Nephron progenitor cell (in vitro differentiated cells): Measurements from ENCODE around the gene ABCG1.
"Not testable (repeated sequence)": the region's sequence is repeated elsewhere in the genome, so short reads cannot be mapped to it uniquely, and the experiment has no call there.

Experiments used
- DNase-seq: peaks from one replicate; pipeline ENCODE4 v3.0.0; 2021
- H3K27ac Mint-ChIP-seq: 2 replicates; pipeline ENCODE4 v1.8.0; 2021; ENCODE audit warnings: mild to moderate bottlenecking, moderate library complexity, mixed read lengths
- H3K27me3 Mint-ChIP-seq: 2 replicates; pipeline ENCODE4 v1.8.0; 2021; ENCODE audit warnings: mild to moderate bottlenecking, low read depth, mixed read lengths; ENCODE audit not compliant: poor library complexity
- H3K36me3 Mint-ChIP-seq: 2 replicates; pipeline ENCODE4 v1.8.0; 2021; ENCODE audit warnings: low read depth, mixed read lengths
- H3K4me1 Mint-ChIP-seq: 2 replicates; pipeline ENCODE4 v1.8.0; 2021; ENCODE audit warnings: mixed read lengths
- H3K4me3 Mint-ChIP-seq: 2 replicates; pipeline ENCODE4 v1.8.0; 2021; ENCODE audit warnings: mild to moderate bottlenecking, moderate library complexity, mixed read lengths
- H3K9me3 Mint-ChIP-seq: 2 replicates; pipeline ENCODE4 v1.8.0; 2021; ENCODE audit warnings: mild to moderate bottlenecking, moderate library complexity, mixed read lengths
- TF ChIP-seq, protein P1 (sequence below): fragments of 200-600 bp; sonication (generic); IDR thresholded peaks from 2 replicates; pipeline ENCODE4 v1.5.0; 2021; ENCODE audit warnings: antibody characterized with exemption

ABCG1 gene

GRCh38 chr21:42290505-42290904, 71.6 kb downstream of the ABCG1 start:
- Mint-ChIP-seq H3K4me1 (peaks cover 24% of the 10 kb centered on the region), H3K27me3 (peaks cover 6% of the 10 kb centered on the region), H3K9me3 (peaks cover 27% of the 10 kb centered on the region), H3K36me3 (peaks cover 42% of the 10 kb centered on the region), H3K4me3 (no peak overlapping the region), H3K27ac (peak overlapping the region; percentile 76)
- TF ChIP-seq, protein P1, sequence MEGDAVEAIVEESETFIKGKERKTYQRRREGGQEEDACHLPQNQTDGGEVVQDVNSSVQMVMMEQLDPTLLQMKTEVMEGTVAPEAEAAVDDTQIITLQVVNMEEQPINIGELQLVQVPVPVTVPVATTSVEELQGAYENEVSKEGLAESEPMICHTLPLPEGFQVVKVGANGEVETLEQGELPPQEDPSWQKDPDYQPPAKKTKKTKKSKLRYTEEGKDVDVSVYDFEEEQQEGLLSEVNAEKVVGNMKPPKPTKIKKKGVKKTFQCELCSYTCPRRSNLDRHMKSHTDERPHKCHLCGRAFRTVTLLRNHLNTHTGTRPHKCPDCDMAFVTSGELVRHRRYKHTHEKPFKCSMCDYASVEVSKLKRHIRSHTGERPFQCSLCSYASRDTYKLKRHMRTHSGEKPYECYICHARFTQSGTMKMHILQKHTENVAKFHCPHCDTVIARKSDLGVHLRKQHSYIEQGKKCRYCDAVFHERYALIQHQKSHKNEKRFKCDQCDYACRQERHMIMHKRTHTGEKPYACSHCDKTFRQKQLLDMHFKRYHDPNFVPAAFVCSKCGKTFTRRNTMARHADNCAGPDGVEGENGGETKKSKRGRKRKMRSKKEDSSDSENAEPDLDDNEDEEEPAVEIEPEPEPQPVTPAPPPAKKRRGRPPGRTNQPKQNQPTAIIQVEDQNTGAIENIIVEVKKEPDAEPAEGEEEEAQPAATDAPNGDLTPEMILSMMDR = no peak
- DNase-seq = no peak

GRCh38 chr21:42291003-42291750, 72.2 kb downstream of the ABCG1 start:
- Mint-ChIP-seq H3K36me3 (peaks cover 36% of the 10 kb centered on the region), H3K9me3 (peaks cover 20% of the 10 kb centered on the region), H3K27ac (no peak overlapping the region), H3K4me1 (peaks cover 24% of the 10 kb centered on the region), H3K4me3 (no peak overlapping the region), H3K27me3 (peaks cover 6% of the 10 kb centered on the region)
- DNase-seq = no peak
- TF ChIP-seq, protein P1 = no peak

GRCh38 chr21:42291751-42292562, 73.0 kb downstream of the ABCG1 start:
- peaks cover 21% of the 10 kb centered on the region for H3K4me1 Mint-ChIP-seq
- H3K9me3 Mint-ChIP-seq = peaks cover 15% of the 10 kb centered on the region
- H3K27ac Mint-ChIP-seq = no peak overlapping the region
- H3K36me3 Mint-ChIP-seq = peaks cover 28% of the 10 kb centered on the region
- H3K27me3 Mint-ChIP-seq = peaks cover 3% of the 10 kb centered on the region
- no peak overlapping the region for H3K4me3 Mint-ChIP-seq
- TF ChIP-seq, protein P1 = no peak
- no peak for DNase-seq

- Mint-ChIP-seq H3K36me3 (peaks cover 21% of the 10 kb centered on the region), H3K9me3 (peaks cover 14% of the 10 kb centered on the region), H3K4me1 (peaks cover 27% of the 10 kb centered on the region)
- not testable (repeated sequence) for DNase-seq, H3K27ac Mint-ChIP-seq, H3K4me3 Mint-ChIP-seq, H3K27me3 Mint-ChIP-seq
Observed at GRCh38 chr21:42292563-42293142, 73.7 kb downstream of the ABCG1 start.

DNA sequence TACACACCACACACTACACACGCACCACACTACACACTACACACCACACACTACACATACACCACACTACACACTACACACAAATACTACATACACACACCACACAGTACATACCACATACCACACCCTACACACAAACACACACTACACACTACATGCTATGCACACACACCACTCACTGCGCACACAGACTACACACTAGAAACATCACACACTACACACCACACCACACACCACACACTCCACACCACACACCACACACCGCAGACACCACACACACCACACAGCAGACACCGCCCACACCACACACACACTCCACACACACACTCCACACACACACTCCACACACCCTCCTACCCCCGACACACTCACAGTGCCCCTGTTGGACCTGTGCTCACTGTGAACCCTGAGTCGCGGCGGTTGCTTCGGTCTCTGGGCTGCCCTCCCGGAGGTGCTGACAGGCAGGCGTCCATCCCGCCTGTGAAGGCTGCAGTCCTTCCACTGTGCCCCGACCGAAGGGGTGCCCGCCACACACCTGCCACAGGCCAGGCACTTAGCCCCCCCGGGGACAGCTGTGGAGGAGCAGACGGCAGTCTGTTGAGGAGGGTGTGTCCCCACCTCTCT, 74.8 kb downstream of the ABCG1 start:
- TF ChIP-seq, protein P1 = no peak
- peaks cover 10% of the 10 kb centered on the region for H3K36me3 Mint-ChIP-seq
- no peak overlapping the region for H3K4me3 Mint-ChIP-seq
- no peak overlapping the region for H3K27ac Mint-ChIP-seq
- peaks cover 37% of the 10 kb centered on the region for H3K4me1 Mint-ChIP-seq
- H3K27me3 Mint-ChIP-seq = no peaks in the 10 kb centered on the region
- H3K9me3 Mint-ChIP-seq = peaks cover 5% of the 10 kb centered on the region
- DNase-seq = no peak
